NK-92 treated with Interleukin-12 subunit alpha and Interleukin-12 subunit beta, amount 100 ng/mL, for 24 hours (cell line): ENCODE measurements around the gene PCA3.
"Not testable (repeated sequence)": the region's sequence is repeated elsewhere in the genome, so short reads cannot be mapped to it uniquely, and the experiment has no call there.

Experiments
- DNase-seq: peaks from one replicate; lab custom pipeline; 2025; lab: John Stamatoyannopoulos, UW

The PCA3 gene

DNA sequence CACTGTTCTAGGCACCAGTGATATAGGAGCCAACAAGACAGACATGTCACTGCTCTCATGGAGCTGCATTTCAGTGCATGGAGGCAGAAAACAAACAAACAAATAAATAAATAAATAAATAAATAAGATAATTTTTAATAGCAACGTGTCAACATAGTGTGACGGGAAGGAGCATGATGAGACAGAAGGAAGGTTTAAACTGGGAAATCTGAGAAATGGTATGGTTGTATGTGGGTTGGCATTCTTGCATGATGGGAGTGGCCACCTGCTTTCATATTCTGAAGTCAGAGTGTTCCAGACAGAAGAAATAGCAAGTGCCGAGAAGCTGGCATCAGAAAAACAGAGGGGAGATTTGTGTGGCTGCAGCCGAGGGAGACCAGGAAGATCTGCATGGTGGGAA lies at the start of gene PCA3:
TSS of gene PCA3 (plus strand) at position 301 of the 400 bp plus-strand sequence.
- DNase-seq = no peak

GRCh38 chr9:76716085-76716672 lies 48.1 kb upstream of the PCA3 start:
- DNase-seq = no peak

GRCh38 chr9:76717176-76717575 lies 47.1 kb upstream of the PCA3 start:
- no peak for DNase-seq

DNA sequence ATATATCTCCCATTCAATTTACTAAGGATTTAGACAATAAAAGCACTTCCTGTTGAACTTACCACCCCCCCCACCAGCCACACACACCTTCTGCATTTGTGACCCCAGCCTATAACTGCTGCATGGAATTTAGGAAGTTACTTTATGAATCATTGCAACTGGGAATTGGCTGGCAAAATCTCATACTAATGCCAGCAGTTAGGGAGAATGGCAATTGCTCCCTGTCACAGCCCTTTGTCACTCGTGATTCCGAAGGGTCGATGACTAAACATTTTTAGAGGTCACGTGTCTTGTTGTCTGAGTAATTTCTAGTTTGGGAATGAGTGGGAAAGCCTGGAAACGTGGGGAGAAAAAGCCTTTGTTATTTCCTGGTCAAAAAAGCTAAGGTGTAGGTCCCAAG lies 46.6 kb upstream of the PCA3 start:
- no peak for DNase-seq

GRCh38 chr9:76718166-76718565 lies 46.1 kb upstream of the PCA3 start:
- no peak for DNase-seq

DNA sequence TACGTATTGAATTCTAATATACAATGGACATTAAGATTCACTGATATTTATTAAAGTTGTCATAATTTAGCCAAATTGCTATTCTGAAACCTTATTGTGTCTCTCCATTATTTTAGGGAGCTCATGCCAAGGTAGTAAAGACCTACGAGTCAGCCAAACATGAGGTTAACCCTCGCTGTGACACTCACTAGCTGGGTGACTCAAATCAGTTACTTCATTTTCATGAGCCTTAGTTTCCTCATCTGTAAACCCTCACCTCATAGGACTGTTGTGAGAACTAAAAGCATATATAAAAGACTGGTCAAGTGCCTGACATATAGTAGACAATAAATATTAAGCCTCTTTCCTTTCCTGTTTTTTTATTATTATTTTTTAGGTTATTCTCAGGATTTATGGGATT lies 44.0 kb upstream of the PCA3 start:
- no peak for DNase-seq

- no peak for DNase-seq
Measured at GRCh38 chr9:76725011-76725546, 39.2 kb upstream of the PCA3 start.

- DNase-seq = no peak
Measured at GRCh38 chr9:76725885-76726284, 38.4 kb upstream of the PCA3 start.

DNA sequence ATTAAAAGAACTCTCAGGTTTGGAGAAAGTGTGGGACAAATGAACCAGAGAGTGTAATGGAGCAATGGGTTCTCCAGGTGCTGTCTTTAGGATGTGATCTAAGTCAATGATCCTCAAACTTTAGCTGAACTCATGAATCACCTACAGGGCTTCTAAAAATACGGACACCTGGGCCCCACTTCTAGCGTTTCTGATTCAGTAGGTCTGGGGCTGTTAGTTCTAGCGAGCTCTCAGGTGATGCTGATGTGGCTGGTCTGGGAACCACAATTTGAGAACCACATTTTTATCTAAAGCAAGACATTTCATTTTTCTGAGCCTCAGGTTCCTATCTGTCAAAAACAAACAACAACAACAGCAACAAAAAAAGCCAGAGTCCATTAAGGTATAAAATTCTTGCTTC lies 35.1 kb upstream of the PCA3 start:
- no peak for DNase-seq

GRCh38 chr9:76729980-76730737 lies 34.1 kb upstream of the PCA3 start:
- DNase-seq = no peak

GRCh38 chr9:76730801-76731200 lies 33.4 kb upstream of the PCA3 start:
- DNase-seq = no peak

DNA sequence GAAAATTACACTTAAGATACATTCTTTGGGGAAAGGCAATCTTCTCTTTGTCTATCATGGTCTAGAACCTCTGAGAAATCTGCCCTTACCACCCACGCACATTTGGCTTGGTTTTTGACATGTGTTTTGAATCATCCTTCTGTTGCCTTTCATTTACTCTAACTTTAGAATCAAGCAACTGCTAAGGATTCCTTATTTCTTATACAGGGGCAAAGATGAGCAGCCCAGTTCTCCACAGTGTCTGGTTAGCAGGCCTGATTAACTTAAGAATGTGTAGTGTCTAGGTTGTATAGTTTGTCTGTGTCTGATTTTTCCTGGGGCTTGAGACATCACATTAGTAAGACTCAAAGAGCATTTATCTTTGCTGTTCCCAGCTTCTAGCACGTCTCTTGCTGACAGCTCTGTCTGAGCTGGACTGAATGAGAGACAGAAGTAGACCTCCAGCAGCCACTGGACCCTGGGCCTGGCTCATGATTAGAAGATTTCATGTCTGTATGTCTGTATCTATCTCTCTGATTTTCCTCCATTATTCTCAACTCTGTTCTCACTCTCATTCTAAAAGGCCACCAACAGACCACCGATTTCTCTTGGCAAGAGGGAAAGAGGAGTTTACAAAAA lies 31.8 kb upstream of the PCA3 start:
- no peak for DNase-seq

DNA sequence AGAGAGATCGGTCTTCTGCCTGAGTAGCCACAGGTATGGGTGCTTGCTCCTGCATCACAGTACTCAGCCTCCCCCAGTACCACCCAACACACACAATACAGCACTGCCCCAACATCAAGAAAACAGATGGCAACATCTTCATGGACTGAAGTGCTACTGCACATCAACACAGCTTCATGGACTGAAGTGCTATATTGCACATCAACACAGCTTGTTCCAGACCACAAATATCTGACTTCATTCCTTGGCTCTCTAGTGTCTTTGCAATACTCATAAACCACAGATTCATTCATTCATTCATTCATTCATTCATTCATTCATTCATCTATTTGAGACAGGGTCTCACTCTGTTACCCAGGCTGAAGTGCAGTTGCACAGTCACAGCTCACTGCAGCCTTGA lies 31.1 kb upstream of the PCA3 start:
- no peak for DNase-seq

GRCh38 chr9:76734716-76735115 lies 29.5 kb upstream of the PCA3 start:
- DNase-seq = no peak

- no peak for DNase-seq
Measured at GRCh38 chr9:76737154-76737902, 26.9 kb upstream of the PCA3 start.

GRCh38 chr9:76738402-76738801 lies 25.8 kb upstream of the PCA3 start:
- DNase-seq = no peak

DNA sequence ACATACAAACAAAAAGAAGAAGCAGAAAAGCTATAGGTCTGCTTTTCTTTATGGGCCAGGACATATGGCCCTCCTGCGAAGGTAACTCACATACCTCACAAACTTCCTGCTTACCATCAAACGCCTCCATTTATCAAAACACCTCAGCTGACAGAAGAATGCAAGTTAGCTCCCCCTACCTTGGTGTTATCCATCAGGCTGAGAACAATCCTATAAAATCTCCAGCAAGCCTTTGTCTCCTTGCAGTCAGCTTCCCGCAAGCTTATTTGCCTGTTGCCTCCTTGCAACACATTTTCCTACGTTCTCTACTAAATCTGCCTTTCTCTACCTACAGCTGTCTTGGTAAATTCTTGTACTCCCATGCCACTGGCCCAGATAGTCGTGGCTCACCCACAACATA lies 22.7 kb upstream of the PCA3 start:
- DNase-seq = no peak

DNA sequence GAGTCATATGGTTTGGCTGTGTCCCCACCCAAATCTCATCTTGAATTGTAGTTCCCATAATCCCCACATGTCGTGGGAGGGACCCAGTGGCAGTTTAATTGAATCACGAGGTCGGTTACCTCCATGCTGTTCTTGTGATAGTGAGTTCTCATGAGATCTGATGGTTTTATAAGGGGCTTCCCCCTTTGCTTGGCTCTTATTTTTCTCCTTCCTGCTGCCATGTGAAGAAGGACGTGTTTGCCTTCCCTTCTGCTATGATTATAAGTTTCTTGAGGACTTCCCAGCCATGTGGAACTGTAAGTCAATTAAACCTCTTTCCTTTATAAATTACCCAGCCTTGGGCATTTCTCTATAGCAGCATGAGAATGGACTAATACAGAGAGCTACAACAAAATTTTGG lies 21.3 kb upstream of the PCA3 start:
- DNase-seq = not testable (repeated sequence)

GRCh38 chr9:76743931-76744330 lies 20.3 kb upstream of the PCA3 start:
- DNase-seq = no peak

- DNase-seq = no peak
Measured at GRCh38 chr9:76744336-76744735, 19.9 kb upstream of the PCA3 start.

DNA sequence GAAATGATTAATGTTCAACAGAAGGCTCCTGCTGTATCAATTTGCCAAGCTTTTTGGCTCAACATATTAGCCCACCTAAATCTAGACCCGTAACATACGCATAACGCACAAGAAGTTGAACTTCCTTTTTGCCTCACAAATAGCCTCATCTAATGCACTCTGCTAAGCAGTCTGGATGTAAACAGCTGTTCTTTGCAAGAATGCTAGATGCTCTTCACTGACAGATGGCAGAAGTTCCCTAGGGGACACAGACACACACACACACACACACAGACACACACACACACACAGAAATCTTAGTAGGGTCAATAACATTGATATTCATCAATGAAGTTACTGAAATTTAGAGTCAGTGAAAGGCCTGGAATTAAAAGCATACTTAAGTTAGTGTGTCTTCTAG lies 13.2 kb upstream of the PCA3 start:
- DNase-seq = no peak

- DNase-seq = no peak
Measured at GRCh38 chr9:76756268-76756640, 8.0 kb upstream of the PCA3 start.
